GM23338 (cell line): ENCODE data around the gene ASB14. TPM values are rescaled to one million over a fixed set of nuclear protein-coding genes. Genes with fewer than 3 reads are reported as not detected.

ENCODE experiments used
- ATAC-seq: fragments of 200-7000 bp; cut with Tn5 transposase; 3 replicates; pipeline ENCODE4 v1.9.1; 2020
- DNase-seq: peaks from one replicate; pipeline ENCODE4 v3.0.0-alpha.2; 2015; ENCODE audit warnings: low spot score
- H2AFZ ChIP-seq: fragments of 200-600 bp; sonication (generic); 2 replicates; pipeline ENCODE4 v1.8.0; 2016; ENCODE audit warnings: antibody characterized with exemption, mild to moderate bottlenecking, moderate library complexity
- H3F3A ChIP-seq: fragments of 200-600 bp; sonication (generic); replicated peaks from 2 replicates; pipeline ENCODE4 v1.8.0; 2017; ENCODE audit warnings: antibody characterized with exemption, mixed run types, low read depth
- H3K27ac ChIP-seq: fragments of 200-600 bp; sonication (generic); 2 replicates; pipeline ENCODE4 v1.6.1; 2016; ENCODE audit warnings: low read depth
- H3K27me3 ChIP-seq: fragments of 200-600 bp; sonication (generic); 2 replicates; pipeline ENCODE4 v1.8.0; 2016; ENCODE audit warnings: mild to moderate bottlenecking, mixed run types, moderate library complexity; ENCODE audit not compliant: insufficient read depth
- H3K36me3 ChIP-seq: fragments of 200-600 bp; sonication (generic); 2 replicates; pipeline ENCODE4 v1.8.0; 2016; ENCODE audit warnings: mild to moderate bottlenecking; ENCODE audit not compliant: insufficient read depth
- H3K4me1 ChIP-seq: fragments of 200-600 bp; sonication (generic); 2 replicates; pipeline ENCODE4 v1.8.0; 2016; ENCODE audit warnings: mild to moderate bottlenecking, moderate library complexity; ENCODE audit not compliant: insufficient read depth
- H3K4me2 ChIP-seq: fragments of 200-600 bp; sonication (generic); 2 replicates; pipeline ENCODE4 v1.7.1; 2017; ENCODE audit warnings: mixed run types
- H3K4me3 ChIP-seq: fragments of 200-600 bp; sonication (generic); 2 replicates; pipeline ENCODE4 v1.6.1; 2016; ENCODE audit warnings: mixed run types
- H3K79me2 ChIP-seq: fragments of 200-600 bp; sonication (generic); replicated peaks from 2 replicates; pipeline ENCODE4 v1.8.0; 2017; ENCODE audit warnings: mild to moderate bottlenecking; ENCODE audit not compliant: insufficient read depth
- H3K9me2 ChIP-seq: fragments of 200-600 bp; sonication (generic); 2 replicates; pipeline ENCODE4 v1.8.0; 2017; ENCODE audit not compliant: insufficient read depth
- H4K20me1 ChIP-seq: fragments of 200-600 bp; sonication (generic); replicated peaks from 2 replicates; pipeline ENCODE4 v1.8.0; 2017; ENCODE audit warnings: mild to moderate bottlenecking; ENCODE audit not compliant: insufficient read depth
- H3K27ac Mint-ChIP-seq: 2 replicates; pipeline ENCODE4 v1.8.0; 2020; ENCODE audit warnings: inconsistent platforms, mild to moderate bottlenecking, moderate library complexity, mixed read lengths
- H3K27me3 Mint-ChIP-seq: 3 replicates; pipeline ENCODE4 v1.8.0; 2022; ENCODE audit warnings: low read depth, mild to moderate bottlenecking, moderate library complexity, mixed read lengths, inconsistent platforms; ENCODE audit not compliant: insufficient read depth, poor library complexity
- H3K36me3 Mint-ChIP-seq: 3 replicates; pipeline ENCODE4 v1.8.0; 2021; ENCODE audit warnings: low read depth, mild to moderate bottlenecking, inconsistent platforms, moderate library complexity, mixed read lengths
- H3K4me1 Mint-ChIP-seq: 3 replicates; pipeline ENCODE4 v1.8.0; 2020; ENCODE audit warnings: mild to moderate bottlenecking, inconsistent platforms, mixed read lengths
- H3K4me3 Mint-ChIP-seq: 3 replicates; pipeline ENCODE4 v1.8.0; 2021; ENCODE audit warnings: moderate library complexity, mild to moderate bottlenecking, inconsistent platforms, mixed read lengths
- H3K9me3 Mint-ChIP-seq: 3 replicates; pipeline ENCODE4 v1.8.0; 2020; ENCODE audit warnings: moderate library complexity, mild to moderate bottlenecking, inconsistent platforms, mixed read lengths
- CREB1 ChIP-seq: fragments of 250-450 bp; sonication (Bioruptor Pico); IDR thresholded peaks from 2 replicates; pipeline ENCODE4 v1.5.0; 2020; ENCODE audit warnings: low read depth, mild to moderate bottlenecking, moderate library complexity
- CTCF ChIP-seq, 2 experiments: fragments of 200-600 bp in 1 of 2; sonication (generic) in 1 of 2; conservative IDR thresholded peaks; 2 replicates each; pipeline versions ENCODE4 v1.5.1 to v1.6.1; 2016 to 2017; ENCODE audit warnings: antibody characterized with exemption in 2 of 2, low read depth in 2 of 2, mild to moderate bottlenecking in 2 of 2, moderate library complexity in 1 of 2
- ETS1 ChIP-seq: IDR thresholded peaks from 2 replicates; pipeline ENCODE4 v1.6.1; 2016; ENCODE audit warnings: antibody characterized with exemption
- EZH2 ChIP-seq: fragments of 200-600 bp; sonication (generic); IDR thresholded peaks from one replicate; pipeline ENCODE4 v1.8.0; 2017; ENCODE audit warnings: antibody characterized with exemption, mild to moderate bottlenecking, low read depth; ENCODE audit not compliant: unreplicated experiment
- EZH2phosphoT487 ChIP-seq: fragments of 200-600 bp; sonication (generic); IDR thresholded peaks from one replicate; pipeline ENCODE4 v1.8.1; 2018; ENCODE audit warnings: antibody characterized with exemption; ENCODE audit not compliant: unreplicated experiment
- JUNB ChIP-seq: IDR thresholded peaks from one replicate; pipeline ENCODE4 v1.6.1; 2016; ENCODE audit warnings: antibody characterized with exemption; ENCODE audit not compliant: unreplicated experiment
- NANOG ChIP-seq: IDR thresholded peaks from 2 replicates; pipeline ENCODE4 v1.6.1; 2016; ENCODE audit warnings: antibody characterized with exemption, borderline replicate concordance
- POLR2AphosphoS5 ChIP-seq: IDR thresholded peaks from 2 replicates; pipeline ENCODE4 v1.6.1; 2016; ENCODE audit warnings: antibody characterized with exemption, low read depth
- REST ChIP-seq: IDR thresholded peaks from one replicate; pipeline ENCODE4 v1.6.1; 2018; ENCODE audit warnings: antibody characterized with exemption; ENCODE audit not compliant: unreplicated experiment
- STAT1 ChIP-seq: IDR thresholded peaks from one replicate; pipeline ENCODE4 v1.6.1; 2016; ENCODE audit warnings: antibody characterized with exemption; ENCODE audit not compliant: unreplicated experiment
- ZNF114 ChIP-seq: fragments of 250-450 bp; sonication (Bioruptor Pico); IDR thresholded peaks from 2 replicates; pipeline ENCODE4 v1.5.0; 2020; ENCODE audit warnings: mild to moderate bottlenecking, moderate library complexity
- ZNF331 ChIP-seq: fragments of 250-450 bp; sonication (Bioruptor Pico); IDR thresholded peaks from 2 replicates; pipeline ENCODE4 v1.5.0; 2020; ENCODE audit warnings: low read depth, mild to moderate bottlenecking, moderate library complexity
- ZNF462 ChIP-seq: fragments of 250-450 bp; sonication (Bioruptor Pico); IDR thresholded peaks from 2 replicates; pipeline ENCODE4 v1.5.0; 2020; ENCODE audit warnings: mild to moderate bottlenecking, moderate library complexity
- polyA plus RNA-seq: library from polyadenylated mRNA; unstranded; fragments of >200 nt; fragmentation: Nextera tagmentation; extraction: Ambion mirVana; gene quantifications from 2 replicates; pipeline ENCODE4 v1.2.1, GENCODE V29; 2016
- total RNA-seq: library from RNA; depleted of rRNA; stranded (reverse); fragments of >200 nt; shearing (Covaris generic); gene quantifications from 2 replicates; pipeline ENCODE4 v1.2.3, GENCODE V29; 2014

ASB14 gene
- total and polyA plus RNA-seq, 2 experiments from 2014 or later, result 0.87 TPM; not detected in 1

DNA sequence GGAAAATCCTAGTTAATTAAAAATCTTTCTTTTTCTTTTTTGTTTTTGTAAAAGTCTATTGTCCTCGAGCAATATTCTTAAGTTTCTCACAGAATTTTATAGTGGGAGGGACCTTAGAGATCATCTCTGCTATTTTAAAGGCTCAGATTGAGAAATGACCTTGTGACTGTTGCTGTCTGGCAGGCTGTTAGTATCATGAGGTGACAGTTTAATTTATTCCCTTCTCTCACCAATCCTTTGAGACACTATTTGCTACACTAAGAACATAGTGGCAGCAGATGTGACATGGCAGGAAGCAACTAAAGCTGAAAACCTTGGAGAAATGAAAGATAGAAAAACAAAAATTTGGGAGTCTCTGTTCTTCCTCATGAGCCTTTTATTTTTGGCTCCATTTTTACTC, 40.1 kb downstream of the ASB14 start:
- Histone ChIP-seq H3F3A (no peaks in the 10 kb centered on the region), H3K4me3 (no peak overlapping the region), H2AFZ (no peak overlapping the region), H3K27ac (peak overlapping the region; percentile 46; the same call in 1 of the 2 replicates), H3K79me2 (no peaks in the 10 kb centered on the region), H4K20me1 (no peaks in the 10 kb centered on the region), H3K4me2 (no peak overlapping the region), H3K27me3 (no peaks in the 10 kb centered on the region), H3K4me1 (no peaks in the 10 kb centered on the region), H3K36me3 (peaks cover 6% of the 10 kb centered on the region; the same call in 1 of the 2 replicates), H3K9me2 (no peaks in the 10 kb centered on the region)
- TF ChIP-seq JUNB (no peak), ZNF331 (CRISPR knock-in tag) (no peak), ETS1 (no peak), CTCF (conservative IDR thresholded peaks at IDR 0.05; ENCODE audit: low read depth in 2 of 2) (no peak), ZNF462 (CRISPR knock-in tag) (no peak), ZNF114 (CRISPR knock-in tag) (no peak), POLR2AphosphoS5 (no peak), EZH2phosphoT487 (no peak), EZH2 (no peak), NANOG (no peak), REST (no peak), STAT1 (no peak), CREB1 (CRISPR knock-in tag) (no peak)
- Mint-ChIP-seq H3K27ac (no peak overlapping the region), H3K4me1 (no peaks in the 10 kb centered on the region), H3K36me3 (peaks cover 14% of the 10 kb centered on the region; the same call in 2 of the 3 replicates), H3K27me3 (peaks cover 3% of the 10 kb centered on the region), H3K9me3 (no peaks in the 10 kb centered on the region), H3K4me3 (no peak overlapping the region)
- ATAC-seq (no peak), DNase-seq (no peak)
